ENCODE results near the gene STC2. TPM values are rescaled to one million over a fixed set of nuclear protein-coding genes. Genes with fewer than 3 reads are reported as not detected.
A peak's percentile ranks its signal among the peaks of the same experiment; 100 is the strongest.

Gene STC2
- total and polyA plus RNA-seq, 3 donors from 2014 or later = 0.87 to 2.0 (median 2.0) TPM

- Histone ChIP-seq H3K27ac (no peak overlapping the region), H3K4me3 (peak overlapping the region; percentile 40 to 48), H3K9me3 (no peaks in the 10 kb centered on the region), H3K4me1 (peaks cover 26% of the 10 kb centered on the region), H3K36me3 (ENCODE audit: low read depth, missing control alignments) (no peaks in the 10 kb centered on the region), H3K27me3 (no peaks in the 10 kb centered on the region)
- DNase-seq = no peak
- intact Hi-C loops (cut with DNase I; ENCODE audit: low total_unique reads) = no loop called here
- 13 to 25% methylated on average over 15 to 56 of the region's 77 CpGs for WGBS, 2 donors
- TF ChIP-seq CTCF (IDR thresholded peaks at IDR 0.05) = no peak
- no peak for TF ChIP-seq POLR2A (IDR thresholded peaks at IDR 0.05)
These were observed 1.5 kb upstream of the STC2 start for GRCh38 chr5:173329491-173330337.

- H3K9me3 ChIP-seq = no peaks in the 10 kb centered on the region
- no peaks in the 10 kb centered on the region for H3K36me3 ChIP-seq (ENCODE audit: low read depth, missing control alignments)
- DNase-seq = no peak
- WGBS, 2 donors = 2% methylated on average over 24 to 29 of the region's 29 CpGs
- no peak for TF ChIP-seq CTCF (IDR thresholded peaks at IDR 0.05)
- no peak for TF ChIP-seq POLR2A (IDR thresholded peaks at IDR 0.05)
- peaks cover 34% of the 10 kb centered on the region for H3K4me1 ChIP-seq
- H3K27ac ChIP-seq = no peak overlapping the region
- H3K4me3 ChIP-seq = peak overlapping the region; percentile 40 to 48
- H3K27me3 ChIP-seq = no peaks in the 10 kb centered on the region
- intact Hi-C loops (cut with DNase I; ENCODE audit: low total_unique reads) = no loop called here
These were observed 753 bp upstream of the STC2 start for GRCh38 chr5:173328844-173329490.

- intact Hi-C loops (cut with DNase I; ENCODE audit: low total_unique reads) = no loop called here
- H3K27ac ChIP-seq = no peak overlapping the region
- H3K4me3 ChIP-seq = peak overlapping the region; percentile 37 to 48
- no peaks in the 10 kb centered on the region for H3K9me3 ChIP-seq
- peaks cover 38% of the 10 kb centered on the region for H3K4me1 ChIP-seq
- no peak for DNase-seq
- 13 to 15% methylated on average over 9 to 44 of the region's 76 CpGs for WGBS, 2 donors
- H3K27me3 ChIP-seq = no peaks in the 10 kb centered on the region
- H3K36me3 ChIP-seq (ENCODE audit: low read depth, missing control alignments) = no peaks in the 10 kb centered on the region
- TF ChIP-seq POLR2A (IDR thresholded peaks at IDR 0.05) (no peak), CTCF (IDR thresholded peaks at IDR 0.05) (no peak)
These were observed 898 bp downstream of the STC2 start for GRCh38 chr5:173327084-173327947.

GRCh38 chr5:173326501-173326960 is 1.7 kb downstream of the STC2 start:
- intact Hi-C loops (cut with DNase I; ENCODE audit: low total_unique reads) = no loop called here
- H3K9me3 ChIP-seq = no peaks in the 10 kb centered on the region
- no peaks in the 10 kb centered on the region for H3K27me3 ChIP-seq
- H3K4me1 ChIP-seq = peaks cover 38% of the 10 kb centered on the region
- H3K4me3 ChIP-seq = no peak overlapping the region
- WGBS, 2 donors = 48 to 50% methylated on average over 15 of the region's 15 CpGs
- no peak overlapping the region for H3K27ac ChIP-seq
- H3K36me3 ChIP-seq (ENCODE audit: low read depth, missing control alignments) = no peaks in the 10 kb centered on the region
- no peak for TF ChIP-seq POLR2A (IDR thresholded peaks at IDR 0.05)
- TF ChIP-seq CTCF (IDR thresholded peaks at IDR 0.05) = no peak
- no peak for DNase-seq

Data from testis (tissue), 3 donors.